ENCODE data around the gene QPCTL.
A peak's percentile ranks its signal among the peaks of the same experiment; 100 is the strongest.
"Not testable (repeated sequence)": the region's sequence is repeated elsewhere in the genome, so short reads cannot be mapped to it uniquely, and the experiment has no call there.

QPCTL gene

GRCh38 chr19:45676851-45677263, 15.6 kb upstream of the QPCTL start:
- peak in 4 of 5 donors; percentile 24 to 41 (median 37) for DNase-seq

GRCh38 chr19:45677351-45678230, 14.9 kb upstream of the QPCTL start:
- DNase-seq: peak; percentile 72 to 94 (median 79)

GRCh38 chr19:45681391-45682015, 11.0 kb upstream of the QPCTL start:
- peak; percentile 71 to 91 (median 78) for DNase-seq

DNA sequence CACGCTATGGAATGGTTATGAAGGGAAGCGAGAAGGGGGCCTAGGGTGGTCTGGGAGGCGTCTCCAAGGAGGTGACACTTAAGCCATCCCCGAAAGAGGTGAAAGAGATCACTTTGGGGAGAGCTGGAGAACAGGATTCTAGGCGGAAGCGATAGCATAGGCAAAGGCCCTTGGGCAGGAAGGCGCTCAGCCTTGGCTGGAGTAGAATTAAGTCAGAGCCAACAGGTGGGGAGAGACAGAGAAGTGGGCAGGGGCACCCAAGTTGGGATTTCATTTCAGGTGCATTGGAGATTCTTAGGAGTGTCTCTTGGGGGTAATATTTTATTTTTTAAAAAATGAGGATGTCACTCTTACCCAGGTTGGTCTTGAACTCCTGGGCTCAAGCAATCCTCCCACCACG, 10.3 kb upstream of the QPCTL start:
- no peak for DNase-seq

GRCh38 chr19:45682908-45683307, 9.6 kb upstream of the QPCTL start:
- DNase-seq: no peak

DNA sequence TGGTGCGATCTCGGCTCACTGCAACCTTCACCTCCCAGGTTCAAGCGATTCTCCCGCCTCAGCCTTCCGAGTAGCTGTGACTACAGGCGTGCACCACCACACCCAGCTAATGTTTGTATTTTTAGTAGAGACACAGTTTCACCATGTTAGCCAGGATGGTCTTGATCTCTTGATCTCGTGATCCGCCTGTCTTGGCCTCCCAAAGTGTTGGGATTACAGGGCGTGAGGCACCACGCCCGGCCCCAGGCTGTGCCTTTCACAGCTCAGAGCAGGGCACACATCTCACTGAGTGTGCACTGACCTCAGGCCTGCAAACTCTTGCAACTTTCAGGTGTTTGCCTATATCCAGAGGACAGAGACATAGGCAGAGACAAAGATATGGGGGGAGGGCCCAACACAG, 7.4 kb upstream of the QPCTL start:
- not testable (repeated sequence) for DNase-seq

DNA sequence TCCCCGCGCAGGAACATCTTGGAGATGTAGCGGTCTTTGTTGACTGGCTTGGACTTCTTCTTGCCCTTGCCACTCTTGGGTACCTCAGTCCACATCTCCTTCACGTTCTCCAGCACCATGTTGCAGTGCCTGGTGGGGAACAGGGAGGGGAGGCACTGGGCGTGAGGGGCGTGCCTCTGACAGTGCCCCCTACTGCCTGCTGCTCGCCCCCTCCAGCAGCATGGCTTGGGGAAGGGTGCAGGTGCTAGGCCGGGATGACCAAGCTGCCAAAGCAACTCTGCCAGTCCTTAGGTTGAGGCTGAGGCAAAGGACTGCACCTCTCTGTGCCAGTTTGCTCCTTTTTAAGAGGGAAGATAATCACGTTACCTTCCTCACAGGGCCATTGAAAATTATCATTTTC, 4.9 kb upstream of the QPCTL start:
- DNase-seq: no peak

GRCh38 chr19:45691516-45692186, 815 bp upstream of the QPCTL start, which contains the start of gene SNRPD2:
Gene SNRPD2, minus strand, starts transcription at chr19:45691953. Its CDS starts 65 bp downstream, at chr19:45691888.
- peak; percentile 80 to 94 (median 88) for DNase-seq

DNA sequence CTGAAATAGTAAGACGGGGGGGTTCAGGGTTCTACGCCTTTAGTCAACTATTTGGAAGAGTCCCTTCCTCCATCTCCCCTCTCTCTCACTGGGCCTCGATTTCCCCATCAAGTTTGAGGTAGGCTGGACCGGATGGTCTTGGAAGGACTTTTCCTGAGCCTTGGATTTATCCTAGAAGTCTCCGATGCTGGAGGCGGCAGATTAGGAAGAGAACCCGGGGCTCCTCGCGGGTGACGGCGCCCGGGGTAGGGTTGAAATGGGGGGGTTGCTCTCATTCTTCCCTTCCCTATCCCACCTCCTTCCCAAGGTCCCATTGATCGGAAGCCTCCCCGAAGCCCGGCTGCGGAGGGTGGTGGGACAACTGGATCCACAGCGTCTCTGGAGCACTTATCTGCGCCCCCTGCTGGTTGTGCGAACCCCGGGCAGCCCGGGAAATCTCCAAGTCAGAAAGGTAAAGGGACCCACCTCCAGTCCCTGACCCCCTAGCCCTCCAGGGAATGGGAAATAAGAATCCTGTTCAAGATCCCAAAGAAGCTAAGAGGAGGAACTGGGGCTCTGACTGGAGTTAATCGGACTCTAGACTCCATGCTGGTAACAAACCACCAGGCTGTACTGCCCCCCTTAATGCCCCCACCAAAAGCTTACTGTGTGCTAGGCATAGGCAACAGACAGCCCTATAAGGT, 781 bp downstream of the QPCTL start:
- peak; percentile 39 to 70 (median 58) for DNase-seq

DNA sequence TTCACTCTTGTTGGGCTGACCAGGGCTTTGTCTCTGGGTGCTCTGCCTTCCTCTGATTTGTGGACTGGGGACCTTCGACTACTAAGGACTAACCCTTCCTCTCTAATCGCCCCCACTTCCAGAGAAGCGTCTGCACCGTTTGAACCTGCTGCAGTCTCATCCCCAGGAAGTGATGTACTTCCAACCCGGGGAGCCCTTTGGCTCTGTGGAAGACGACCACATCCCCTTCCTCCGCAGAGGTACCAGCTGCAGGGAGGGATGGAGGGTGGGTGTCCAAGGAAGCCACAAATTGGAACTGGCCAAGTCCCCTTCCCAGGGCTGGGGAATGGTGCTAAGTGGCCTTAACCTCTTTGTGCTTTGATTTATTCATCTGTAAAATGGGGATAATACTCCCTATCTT, 9.2 kb downstream of the QPCTL start:
- no peak for DNase-seq

DNA sequence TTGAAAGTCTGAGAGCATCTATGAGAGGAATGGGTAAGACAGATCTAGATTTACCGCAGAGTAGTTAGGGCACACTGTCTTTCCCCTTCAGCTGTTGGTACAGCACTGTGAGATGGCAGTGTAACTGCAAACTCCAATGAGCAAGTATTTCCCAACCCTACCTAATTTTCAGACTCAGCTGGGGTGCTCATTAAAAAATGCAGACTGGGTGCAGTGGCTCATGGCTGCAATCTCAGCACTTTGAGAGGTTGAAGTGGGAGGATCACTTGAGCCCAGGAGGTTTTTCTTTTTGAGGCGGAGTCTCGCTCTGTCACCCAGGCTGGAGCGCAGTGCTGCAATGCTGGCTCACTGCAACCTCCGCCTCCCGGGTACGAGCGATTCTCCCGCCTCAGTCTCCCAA, 12.6 kb downstream of the QPCTL start:
- DNase-seq: no peak

- DNase-seq: no peak
These were observed 13.4 kb downstream of the QPCTL start for GRCh38 chr19:45705710-45706415.

DNA sequence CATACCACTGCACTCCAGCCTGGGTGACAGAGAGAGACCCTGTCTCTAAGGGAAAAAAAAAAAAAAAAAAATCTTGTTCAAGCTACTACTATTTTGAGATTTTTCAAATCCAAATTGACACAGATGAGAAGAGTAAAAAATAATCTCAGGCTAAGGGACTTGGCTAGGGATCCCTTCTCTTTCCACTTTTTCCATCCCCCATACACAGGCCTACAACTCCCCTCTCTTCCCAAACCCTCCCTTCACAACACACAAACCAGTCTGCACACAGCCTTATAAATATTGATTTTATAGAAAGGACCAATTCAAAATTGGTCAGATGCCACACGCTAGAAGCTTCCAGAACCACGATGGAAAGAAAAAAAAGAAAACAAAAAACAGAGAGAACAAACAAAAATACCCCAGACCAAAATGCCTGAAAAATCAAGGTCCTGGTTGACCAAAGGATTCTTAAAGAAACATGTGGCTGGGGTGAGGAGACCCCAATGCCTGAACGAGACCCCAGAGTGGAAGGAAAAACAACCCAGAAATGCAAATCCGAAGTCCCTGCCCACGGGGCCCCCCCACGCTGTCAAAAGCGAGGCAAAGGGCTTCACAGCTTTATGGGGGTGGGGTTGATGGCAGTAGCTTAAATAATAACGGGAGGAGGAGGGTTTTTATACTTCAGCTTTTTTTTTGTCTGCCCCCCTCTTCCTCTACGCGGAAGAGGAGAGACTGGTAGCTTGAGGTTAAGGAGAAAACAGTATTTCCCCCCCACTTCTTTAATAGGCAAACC, 18.1 kb downstream of the QPCTL start:
- DNase-seq: no peak

- DNase-seq: no peak
These were observed 19.6 kb downstream of the QPCTL start for GRCh38 chr19:45711851-45712698.

- DNase-seq: no peak
These were observed 20.2 kb downstream of the QPCTL start for GRCh38 chr19:45712699-45713067.

GRCh38 chr19:45713141-45713540, 20.7 kb downstream of the QPCTL start:
- no peak for DNase-seq

GRCh38 chr19:45715139-45715538, 22.7 kb downstream of the QPCTL start:
- DNase-seq: no peak

GRCh38 chr19:45716359-45717130, 24.1 kb downstream of the QPCTL start:
- peak in 2 of 5 donors; percentile 15 to 18 for DNase-seq

GRCh38 chr19:45717131-45717982, 24.9 kb downstream of the QPCTL start:
- DNase-seq: peak; percentile 95 to 100 (median 97)

Data from T-helper 1 cell (primary cell).